Measurements from ENCODE around the gene NLRP13.

DNA sequence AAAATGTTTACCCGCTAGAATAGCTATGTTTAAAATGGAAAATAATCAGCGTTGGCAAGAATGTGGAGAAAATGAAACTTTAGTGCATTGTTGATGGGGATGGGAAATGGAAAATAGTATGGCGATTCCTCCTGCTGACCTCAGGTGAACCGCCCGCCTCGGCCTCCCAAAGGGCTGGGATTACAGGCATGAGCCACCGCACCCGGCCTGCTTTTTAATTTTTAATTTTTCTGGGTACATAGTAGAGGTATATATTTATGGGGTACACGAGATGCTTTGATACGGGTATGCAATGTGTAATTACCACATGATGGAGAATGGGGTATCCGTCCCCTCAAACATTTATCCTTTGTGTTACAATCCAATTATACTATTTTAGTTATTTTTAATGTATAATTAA lies 8.2 kb upstream of the NLRP13 start:
- no peak for TF ChIP-seq POLR2A (IDR thresholded peaks at IDR 0.05)
- TF ChIP-seq, protein P1, sequence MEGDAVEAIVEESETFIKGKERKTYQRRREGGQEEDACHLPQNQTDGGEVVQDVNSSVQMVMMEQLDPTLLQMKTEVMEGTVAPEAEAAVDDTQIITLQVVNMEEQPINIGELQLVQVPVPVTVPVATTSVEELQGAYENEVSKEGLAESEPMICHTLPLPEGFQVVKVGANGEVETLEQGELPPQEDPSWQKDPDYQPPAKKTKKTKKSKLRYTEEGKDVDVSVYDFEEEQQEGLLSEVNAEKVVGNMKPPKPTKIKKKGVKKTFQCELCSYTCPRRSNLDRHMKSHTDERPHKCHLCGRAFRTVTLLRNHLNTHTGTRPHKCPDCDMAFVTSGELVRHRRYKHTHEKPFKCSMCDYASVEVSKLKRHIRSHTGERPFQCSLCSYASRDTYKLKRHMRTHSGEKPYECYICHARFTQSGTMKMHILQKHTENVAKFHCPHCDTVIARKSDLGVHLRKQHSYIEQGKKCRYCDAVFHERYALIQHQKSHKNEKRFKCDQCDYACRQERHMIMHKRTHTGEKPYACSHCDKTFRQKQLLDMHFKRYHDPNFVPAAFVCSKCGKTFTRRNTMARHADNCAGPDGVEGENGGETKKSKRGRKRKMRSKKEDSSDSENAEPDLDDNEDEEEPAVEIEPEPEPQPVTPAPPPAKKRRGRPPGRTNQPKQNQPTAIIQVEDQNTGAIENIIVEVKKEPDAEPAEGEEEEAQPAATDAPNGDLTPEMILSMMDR (IDR thresholded peaks at IDR 0.05), result no peak

All from transverse colon (tissue), 3 donors.